ENCODE results near the gene OLFML2B. TPM values are rescaled to one million over a fixed set of nuclear protein-coding genes. Genes with fewer than 3 reads are reported as not detected.

OLFML2B gene
- total and polyA plus RNA-seq, 7 experiments from 2014 or later, result 0.07 to 0.47 (median 0.27) TPM; not detected in 2

DNA sequence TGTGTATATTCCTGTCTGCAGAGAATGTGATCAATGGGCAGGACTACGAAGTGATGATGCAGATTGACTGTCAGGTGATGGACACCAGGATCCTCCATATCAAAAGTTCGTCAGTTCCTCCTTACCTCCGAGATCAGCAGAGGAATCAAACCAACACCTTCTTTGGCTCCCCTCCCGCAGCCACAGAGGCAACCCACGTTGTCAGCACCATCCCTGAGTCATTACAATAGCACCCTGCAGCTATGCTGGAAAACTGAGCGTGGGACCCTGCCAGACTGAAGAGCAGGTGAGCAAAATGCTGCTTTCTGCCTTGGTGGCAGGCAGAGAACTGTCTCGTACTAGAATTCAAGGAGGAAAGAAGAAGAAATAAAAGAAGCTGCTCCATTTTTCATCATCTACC, 65.2 kb downstream of the OLFML2B start:
- Histone ChIP-seq H3K36me3 (ENCODE audit: control insufficient read depth in 2 of 3, insufficient read depth in 3 of 3, low read length in 3 of 3) (peaks cover 0 to 12% (median 0%) of the 10 kb centered on the region in 3 experiments), H3K4me1 (ENCODE audit: control insufficient read depth in 2 of 2, insufficient read depth in 2 of 2, low read length in 2 of 2) (peaks cover 0 to 23% of the 10 kb centered on the region in 2 donors), H3K27me3 (ENCODE audit: control insufficient read depth in 2 of 2, insufficient read depth in 2 of 2, low read length in 2 of 2) (no peaks in the 10 kb centered on the region), H3K27ac (ENCODE audit: low read depth, low read length) (no peak overlapping the region), H3K4me3 (ENCODE audit: low read length) (no peak overlapping the region), H3K9me3 (ENCODE audit: control insufficient read depth in 2 of 3, low read length in 3 of 3) (no peaks in the 10 kb centered on the region)
- intact Hi-C loops (cut with micrococcal nuclease), result no loop called here
- POLR2A ChIA-PET, result no interaction called here
- no peak overlapping the region for H3K4me3 Mint-ChIP-seq
- no peaks in the 10 kb centered on the region for H3K27me3 Mint-ChIP-seq
- H3K27ac Mint-ChIP-seq, result peak overlapping the region in 2 of 9 donors; percentile 23 to 56
- CTCF ChIA-PET, result interaction anchor here (1.5 kb wide), 1 partner anchor 166 kb away, joined by 4 read pairs; no protein-coding TSS in a partner anchor
- H3K9me3 Mint-ChIP-seq, result peaks cover 0 to 2% (median 0%) of the 10 kb centered on the region in 11 donors
- DNase-seq (no peak), ATAC-seq (no peak)
- peaks cover 24 to 66% (median 49%) of the 10 kb centered on the region in 7 donors for H3K4me1 Mint-ChIP-seq
- H3K36me3 Mint-ChIP-seq, result peaks cover 8 to 32% (median 19%) of the 10 kb centered on the region in 5 donors

DNA sequence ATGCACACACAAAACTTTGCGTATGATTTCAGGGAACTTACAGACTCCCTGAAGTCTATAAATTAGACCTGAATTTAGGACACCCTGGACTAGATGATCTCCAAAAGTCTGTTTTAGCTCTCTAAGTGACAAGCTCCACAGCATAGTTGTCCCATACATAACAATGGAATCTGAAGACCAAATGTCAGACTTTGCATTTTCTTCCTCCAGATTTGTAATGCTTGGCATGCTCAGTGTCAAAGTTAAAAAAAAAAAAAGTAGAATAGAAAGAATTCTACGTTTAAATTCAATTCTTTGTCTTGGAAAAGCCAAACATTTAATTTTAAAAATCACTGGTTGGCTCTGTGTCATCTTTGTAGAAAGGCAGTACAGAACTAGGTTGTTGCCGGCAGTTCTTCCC, 66.7 kb downstream of the OLFML2B start:
- no peaks in the 10 kb centered on the region for H3K9me3 ChIP-seq (ENCODE audit: control insufficient read depth in 2 of 3, low read length in 3 of 3)
- H3K36me3 Mint-ChIP-seq, result peaks cover 8 to 30% (median 24%) of the 10 kb centered on the region in 5 donors
- ChIA-PET POLR2A (interaction anchor here (0.6 kb wide), 1 partner anchor 156 kb away, joined by 3 read pairs; no protein-coding TSS in a partner anchor), CTCF (no interaction called here)
- H3K4me1 Mint-ChIP-seq, result peaks cover 29 to 67% (median 54%) of the 10 kb centered on the region in 7 donors
- intact Hi-C loops (cut with micrococcal nuclease), result no loop called here
- no peak overlapping the region for H3K27ac ChIP-seq (ENCODE audit: low read depth, low read length)
- no peaks in the 10 kb centered on the region for H3K27me3 ChIP-seq (ENCODE audit: control insufficient read depth in 2 of 2, insufficient read depth in 2 of 2, low read length in 2 of 2)
- no peaks in the 10 kb centered on the region for H3K27me3 Mint-ChIP-seq
- DNase-seq, result no peak
- no peak overlapping the region for H3K4me3 ChIP-seq (ENCODE audit: low read length)
- no peak overlapping the region for H3K27ac Mint-ChIP-seq
- ATAC-seq, result no peak
- H3K36me3 ChIP-seq (ENCODE audit: control insufficient read depth in 2 of 3, insufficient read depth in 3 of 3, low read length in 3 of 3), result peaks cover 0 to 12% (median 0%) of the 10 kb centered on the region in 3 experiments
- no peak overlapping the region for H3K4me3 Mint-ChIP-seq
- peaks cover 0 to 20% of the 10 kb centered on the region in 2 donors for H3K4me1 ChIP-seq (ENCODE audit: control insufficient read depth in 2 of 2, insufficient read depth in 2 of 2, low read length in 2 of 2)
- H3K9me3 Mint-ChIP-seq, result peaks cover 0 to 2% (median 0%) of the 10 kb centered on the region in 11 donors

DNA sequence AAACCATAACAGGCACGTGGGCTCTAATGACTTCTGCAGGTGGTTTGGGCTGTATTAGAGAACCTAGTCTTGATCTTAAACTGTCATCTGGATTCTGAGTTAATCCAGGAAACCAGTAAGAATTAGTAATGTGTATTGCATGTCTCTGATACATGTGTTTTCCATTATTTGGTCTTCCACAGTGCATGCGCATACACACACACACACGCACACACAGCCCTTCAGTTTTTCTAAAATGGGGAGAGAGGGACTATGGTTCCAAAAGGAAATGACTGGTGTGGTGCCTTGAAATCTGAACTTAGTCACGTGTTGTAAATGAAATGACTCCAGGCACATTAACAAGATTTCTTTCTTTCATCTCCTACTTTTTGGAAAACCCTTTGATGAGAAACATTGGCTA, 67.6 kb downstream of the OLFML2B start:
- peaks cover 0 to 16% of the 10 kb centered on the region in 2 donors for H3K4me1 ChIP-seq (ENCODE audit: control insufficient read depth in 2 of 2, insufficient read depth in 2 of 2, low read length in 2 of 2)
- ChIA-PET POLR2A (no interaction called here), CTCF (interaction anchor here (1.0 to 1.4 kb wide), 2 partner anchors 11 to 82 kb away, joined by 3 read pairs; no protein-coding TSS in a partner anchor)
- DNase-seq, result no peak
- H3K27me3 Mint-ChIP-seq, result no peaks in the 10 kb centered on the region
- no peak overlapping the region for H3K27ac ChIP-seq (ENCODE audit: low read depth, low read length)
- intact Hi-C loops (cut with micrococcal nuclease), result no loop called here
- no peak overlapping the region for H3K4me3 Mint-ChIP-seq
- no peaks in the 10 kb centered on the region for H3K27me3 ChIP-seq (ENCODE audit: control insufficient read depth in 2 of 2, insufficient read depth in 2 of 2, low read length in 2 of 2)
- H3K36me3 ChIP-seq (ENCODE audit: control insufficient read depth in 2 of 3, insufficient read depth in 3 of 3, low read length in 3 of 3), result peaks cover 0 to 12% (median 0%) of the 10 kb centered on the region in 3 experiments
- H3K9me3 Mint-ChIP-seq, result peaks cover 0 to 2% (median 0%) of the 10 kb centered on the region in 11 donors
- peaks cover 8 to 29% (median 22%) of the 10 kb centered on the region in 5 donors for H3K36me3 Mint-ChIP-seq
- H3K27ac Mint-ChIP-seq, result peak overlapping the region in 2 of 9 donors; percentile 20 to 61
- peaks cover 22 to 67% (median 52%) of the 10 kb centered on the region in 7 donors for H3K4me1 Mint-ChIP-seq
- no peak overlapping the region for H3K4me3 ChIP-seq (ENCODE audit: low read length)
- no peak for ATAC-seq
- no peaks in the 10 kb centered on the region for H3K9me3 ChIP-seq (ENCODE audit: control insufficient read depth in 2 of 3, low read length in 3 of 3)

DNA sequence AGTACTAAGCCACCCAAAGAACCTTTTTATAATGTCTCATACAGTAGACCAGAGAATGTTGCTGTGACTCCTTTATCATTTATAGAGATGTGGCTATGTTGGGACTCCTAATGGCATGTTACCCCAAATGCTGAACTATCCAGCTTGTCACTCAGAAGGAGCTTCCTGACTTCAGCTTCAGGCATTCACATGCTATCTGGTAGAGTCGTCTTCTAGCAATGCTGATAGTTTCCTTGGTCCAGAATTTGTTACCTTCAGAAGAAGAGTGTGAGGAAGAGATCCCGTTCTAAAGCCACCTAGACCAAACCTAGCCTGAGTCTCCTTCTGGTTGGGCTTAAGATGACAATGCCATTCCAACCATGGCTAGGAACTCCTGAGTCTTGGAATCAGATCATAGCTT, 68.1 kb downstream of the OLFML2B start:
- CTCF ChIA-PET, result interaction anchor here (1.0 to 1.4 kb wide), 2 partner anchors 10 to 82 kb away, joined by 3 read pairs; no protein-coding TSS in a partner anchor

DNA sequence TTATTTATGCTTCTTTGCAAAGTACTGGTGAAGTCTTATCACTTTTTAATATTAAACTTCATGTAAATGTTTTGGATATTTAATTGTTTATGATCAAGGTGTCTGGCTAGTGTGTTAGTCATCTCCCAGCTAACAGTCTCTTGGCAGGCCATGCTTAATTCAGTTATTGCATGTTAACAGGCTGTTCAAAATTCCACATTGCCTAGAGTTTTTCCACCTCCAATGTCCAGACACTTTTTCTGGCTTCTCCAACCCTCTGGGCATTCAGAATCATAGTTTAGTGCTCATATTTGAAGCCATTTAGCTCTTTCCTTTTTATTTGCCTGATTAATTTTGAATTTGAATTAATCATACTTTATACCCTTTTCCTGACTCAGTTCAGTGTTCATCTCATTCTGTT, 69.2 kb downstream of the OLFML2B start:
- H3K36me3 ChIP-seq (ENCODE audit: control insufficient read depth in 2 of 3, insufficient read depth in 3 of 3, low read length in 3 of 3), result peaks cover 0 to 12% (median 0%) of the 10 kb centered on the region in 3 experiments
- no peak overlapping the region for H3K27ac ChIP-seq (ENCODE audit: low read depth, low read length)
- H3K9me3 ChIP-seq (ENCODE audit: control insufficient read depth in 2 of 3, low read length in 3 of 3), result no peaks in the 10 kb centered on the region
- ChIA-PET POLR2A (interaction anchor here (1.0 kb wide), 1 partner anchor 21 kb away, joined by 3 read pairs; no protein-coding TSS in a partner anchor), CTCF (no interaction called here)
- DNase-seq, result no peak
- no peaks in the 10 kb centered on the region for H3K27me3 ChIP-seq (ENCODE audit: control insufficient read depth in 2 of 2, insufficient read depth in 2 of 2, low read length in 2 of 2)
- Mint-ChIP-seq H3K4me1 (peaks cover 18 to 69% (median 43%) of the 10 kb centered on the region in 7 donors), H3K9me3 (no peaks in the 10 kb centered on the region), H3K27ac (peak overlapping the region in 7 of 9 donors; percentile 37 to 82 (median 63)), H3K4me3 (peak overlapping the region in 6 of 10 donors; percentile 33 to 73 (median 54)), H3K27me3 (no peaks in the 10 kb centered on the region), H3K36me3 (peaks cover 8 to 24% (median 20%) of the 10 kb centered on the region in 5 donors)
- intact Hi-C loops (cut with micrococcal nuclease), result loop anchor here in 1 of 2 donors (2.0 kb wide), 1 partner anchor 20 kb away; no protein-coding TSS in a partner anchor
- no peak for ATAC-seq
- no peak overlapping the region for H3K4me3 ChIP-seq (ENCODE audit: low read length)
- H3K4me1 ChIP-seq (ENCODE audit: control insufficient read depth in 2 of 2, insufficient read depth in 2 of 2, low read length in 2 of 2), result peaks cover 0 to 16% of the 10 kb centered on the region in 2 donors

More for the DNA sequence above, 68.1 kb downstream of the OLFML2B start:
- intact Hi-C loops (cut with micrococcal nuclease), result loop anchor here in 1 of 2 donors (2.0 kb wide), 1 partner anchor 21 kb away; no protein-coding TSS in a partner anchor
- Histone ChIP-seq H3K27me3 (ENCODE audit: control insufficient read depth in 2 of 2, insufficient read depth in 2 of 2, low read length in 2 of 2) (no peaks in the 10 kb centered on the region), H3K36me3 (ENCODE audit: control insufficient read depth in 2 of 3, insufficient read depth in 3 of 3, low read length in 3 of 3) (peaks cover 0 to 12% (median 0%) of the 10 kb centered on the region in 3 experiments), H3K27ac (ENCODE audit: low read depth, low read length) (no peak overlapping the region), H3K9me3 (ENCODE audit: control insufficient read depth in 2 of 3, low read length in 3 of 3) (no peaks in the 10 kb centered on the region), H3K4me1 (ENCODE audit: control insufficient read depth in 2 of 2, insufficient read depth in 2 of 2, low read length in 2 of 2) (peaks cover 0 to 16% of the 10 kb centered on the region in 2 donors), H3K4me3 (ENCODE audit: low read length) (no peak overlapping the region)
- DNase-seq (no peak), ATAC-seq (no peak)
- POLR2A ChIA-PET, result no interaction called here
- Mint-ChIP-seq H3K4me3 (no peak overlapping the region), H3K36me3 (peaks cover 8 to 26% (median 22%) of the 10 kb centered on the region in 5 donors), H3K4me1 (peaks cover 18 to 66% (median 51%) of the 10 kb centered on the region in 7 donors), H3K9me3 (no peaks in the 10 kb centered on the region), H3K27me3 (no peaks in the 10 kb centered on the region), H3K27ac (peak overlapping the region in 2 of 9 donors; percentile 61 to 82)

DNA sequence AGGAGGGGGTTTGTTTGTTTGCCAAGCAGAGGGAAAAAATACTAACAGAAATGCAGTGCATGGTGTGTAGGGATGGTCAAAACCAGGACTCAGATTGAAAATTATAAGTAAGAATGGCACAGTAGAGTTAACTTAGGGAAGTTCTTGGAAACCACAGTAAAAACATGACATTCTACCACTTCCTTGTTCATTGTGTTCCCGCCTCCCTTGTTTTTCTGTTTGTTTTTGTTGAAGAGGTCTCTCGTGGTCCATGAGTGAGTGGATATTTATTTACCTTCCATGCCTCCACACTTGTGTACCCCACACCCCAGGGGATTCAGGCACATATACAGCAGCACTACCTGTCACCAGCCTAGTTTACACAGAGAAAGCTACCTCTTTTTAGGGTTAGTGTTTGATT, 69.6 kb downstream of the OLFML2B start:
- peaks cover 0 to 11% (median 0%) of the 10 kb centered on the region in 3 experiments for H3K36me3 ChIP-seq (ENCODE audit: control insufficient read depth in 2 of 3, insufficient read depth in 3 of 3, low read length in 3 of 3)
- Mint-ChIP-seq H3K4me1 (peaks cover 18 to 68% (median 43%) of the 10 kb centered on the region in 7 donors), H3K9me3 (no peaks in the 10 kb centered on the region), H3K36me3 (peaks cover 7 to 24% (median 21%) of the 10 kb centered on the region in 5 donors), H3K4me3 (peak overlapping the region in 8 of 10 donors; percentile 33 to 73 (median 54)), H3K27me3 (no peaks in the 10 kb centered on the region), H3K27ac (peak overlapping the region in 8 of 9 donors; percentile 37 to 82 (median 64))
- H3K4me1 ChIP-seq (ENCODE audit: control insufficient read depth in 2 of 2, insufficient read depth in 2 of 2, low read length in 2 of 2), result peaks cover 0 to 16% of the 10 kb centered on the region in 2 donors
- H3K27me3 ChIP-seq (ENCODE audit: control insufficient read depth in 2 of 2, insufficient read depth in 2 of 2, low read length in 2 of 2), result no peaks in the 10 kb centered on the region
- H3K27ac ChIP-seq (ENCODE audit: low read depth, low read length), result no peak overlapping the region
- no peak overlapping the region for H3K4me3 ChIP-seq (ENCODE audit: low read length)
- DNase-seq, result no peak
- intact Hi-C loops (cut with micrococcal nuclease), result loop anchor here in 1 of 2 donors (2.0 kb wide), 1 partner anchor 19 kb away; no protein-coding TSS in a partner anchor
- H3K9me3 ChIP-seq (ENCODE audit: control insufficient read depth in 2 of 3, low read length in 3 of 3), result no peaks in the 10 kb centered on the region
- no peak for ATAC-seq
- ChIA-PET CTCF (no interaction called here), POLR2A (interaction anchor here (1.0 kb wide), 2 partner anchors 13 to 20 kb away, joined by 3 to 4 read pairs; no protein-coding TSS in a partner anchor)
